Naive thymus-derived CD4-positive, alpha-beta T cell (primary cell): ENCODE data around the gene CGNL1. TPM values are rescaled to one million over a fixed set of nuclear protein-coding genes. Genes with fewer than 3 reads are reported as not detected.
A peak's percentile ranks its signal among the peaks of the same experiment; 100 is the strongest.

Source experiments
- ATAC-seq: fragments of 150-1000 bp; cut with Tn5 transposase; 2 replicates; pipeline ENCODE4 v1.10.0; 2021; ENCODE audit warnings: mild to moderate bottlenecking, moderate library complexity
- CTCF ChIA-PET: fragments of 350-600 bp; sonication (Branson Sonifier 250); formaldehyde crosslinking; loops from one replicate; lab custom pipeline; 2021; ENCODE audit warnings: antibody characterized with exemption; lab: Charles Lee
- POLR2A ChIA-PET: fragments of 350-600 bp; sonication (Branson Sonifier 250); formaldehyde crosslinking; loops from one replicate; lab custom pipeline; 2021; ENCODE audit warnings: antibody characterized with exemption, inconsistent platforms; lab: Charles Lee
- DNase-seq, 9 donors: peaks; one replicate each; pipeline versions ENCODE4 v3.0.0 to v3.0.0-alpha.2; 2020 to 2022; ENCODE audit warnings: mixed read lengths in 1 of 9
- H3K27ac ChIP-seq: one replicate; pipeline ENCODE4 v1.7.0; 2013; ENCODE audit warnings: mild to moderate bottlenecking, low read depth, low read length, moderate library complexity
- H3K27me3 ChIP-seq, 2 donors: one replicate each; pipeline ENCODE4 v1.7.0; 2013; ENCODE audit warnings: low read length in 2 of 2, mild to moderate bottlenecking in 2 of 2, moderate library complexity in 2 of 2; ENCODE audit not compliant: control insufficient read depth in 2 of 2, insufficient read depth in 2 of 2
- H3K36me3 ChIP-seq, 3 experiments: 1 replicate in 2 of 3; 2 replicates in 1 of 3; pipeline ENCODE4 v1.7.0; 2013; ENCODE audit warnings: low read length in 3 of 3, mild to moderate bottlenecking in 3 of 3, moderate library complexity in 1 of 3; ENCODE audit not compliant: insufficient read depth in 3 of 3, control insufficient read depth in 2 of 3
- H3K4me1 ChIP-seq, 2 donors: one replicate each; pipeline ENCODE4 v1.7.0; 2013; ENCODE audit warnings: low read length in 2 of 2, mild to moderate bottlenecking in 2 of 2, moderate library complexity in 1 of 2; ENCODE audit not compliant: control insufficient read depth in 2 of 2, insufficient read depth in 2 of 2
- H3K4me3 ChIP-seq: 2 replicates; pipeline ENCODE4 v1.7.0; 2013; ENCODE audit warnings: mild to moderate bottlenecking, low read length
- H3K9me3 ChIP-seq, 3 experiments: 1 replicate in 2 of 3; 2 replicates in 1 of 3; pipeline ENCODE4 v1.7.0; 2013; ENCODE audit warnings: low read length in 3 of 3; ENCODE audit not compliant: control insufficient read depth in 2 of 3
- H3K27ac Mint-ChIP-seq, 9 donors: one replicate each; pipeline ENCODE4 v1.8.0; 2020 to 2022; ENCODE audit warnings: mixed read lengths in 9 of 9, mild to moderate bottlenecking in 8 of 9, moderate library complexity in 5 of 9, inconsistent platforms in 2 of 9
- H3K27me3 Mint-ChIP-seq, 5 donors: one replicate each; pipeline ENCODE4 v1.8.0; 2021 to 2022; ENCODE audit warnings: mixed read lengths in 5 of 5, mild to moderate bottlenecking in 1 of 5
- H3K36me3 Mint-ChIP-seq, 5 donors: one replicate each; pipeline ENCODE4 v1.8.0; 2020 to 2022; ENCODE audit warnings: mixed read lengths in 5 of 5, mild to moderate bottlenecking in 3 of 5, inconsistent platforms in 1 of 5
- H3K4me1 Mint-ChIP-seq, 7 donors: one replicate each; pipeline ENCODE4 v1.8.0; 2020 to 2022; ENCODE audit warnings: mixed read lengths in 7 of 7, mild to moderate bottlenecking in 3 of 7, inconsistent platforms in 1 of 7
- H3K4me3 Mint-ChIP-seq, 10 donors: one replicate each; pipeline ENCODE4 v1.8.0; 2020 to 2022; ENCODE audit warnings: mild to moderate bottlenecking in 10 of 10, mixed read lengths in 10 of 10, moderate library complexity in 6 of 10, inconsistent platforms in 2 of 10
- H3K9me3 Mint-ChIP-seq, 11 donors: one replicate each; pipeline ENCODE4 v1.8.0; 2020 to 2022; ENCODE audit warnings: mixed read lengths in 11 of 11, mild to moderate bottlenecking in 4 of 11, inconsistent platforms in 1 of 11, moderate library complexity in 1 of 11
- intact Hi-C, 2 donors: fragments of 100-400 bp; cut with micrococcal nuclease; formaldehyde crosslinking; loops; one replicate each; pipeline ENCODE4 v1.15.1; 2023
- polyA plus RNA-seq, 2 donors: library from polyadenylated mRNA; unstranded; fragments of 300-500 nt; fragmentation: Illumina TruSeq; gene quantifications; one replicate each; pipeline ENCODE4 v1.2.3, GENCODE V29; 2021
- total RNA-seq, 6 experiments: library from RNA in 5 of 6; stranded (reverse) in 5 of 6; gene quantifications; 1 replicate in 5 of 6; 2 replicates in 1 of 6; pipeline ENCODE4 v1.2.3 and lab custom pipeline; 2021 to 2026

Gene CGNL1
- total and polyA plus RNA-seq, 7 experiments from 2014 or later = not detected

GRCh38 chr15:57563416-57563815, 187.1 kb downstream of the CGNL1 start:
- H3K4me1 Mint-ChIP-seq = peaks cover 12 to 51% (median 43%) of the 10 kb centered on the region in 7 donors

DNA sequence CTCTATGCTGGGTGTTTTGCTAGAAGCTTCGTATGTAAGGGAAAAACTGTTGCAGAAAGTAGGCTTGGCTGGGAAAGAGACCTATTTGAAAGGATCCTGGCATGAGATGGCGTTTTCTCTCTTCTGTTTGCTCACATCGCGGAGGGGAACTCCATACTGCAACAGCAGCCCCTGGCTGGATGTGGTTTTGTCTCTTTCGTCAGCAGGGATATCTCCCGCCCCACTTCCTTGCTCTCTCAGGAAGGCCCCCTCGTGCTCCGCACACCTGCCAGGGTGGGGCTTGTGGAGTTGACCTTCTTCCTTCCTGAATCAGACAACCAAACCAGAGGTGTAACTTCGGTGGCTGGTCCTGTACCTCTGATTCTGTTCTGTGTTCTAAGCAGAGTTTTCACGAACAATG, 189.0 kb downstream of the CGNL1 start:
- ChIA-PET POLR2A (interaction anchor here (1.0 to 1.6 kb wide), 3 partner anchors 11 to 23 kb away, joined by 3 to 8 read pairs (median 4); no protein-coding TSS in a partner anchor), CTCF (interaction anchor here (0.5 to 0.9 kb wide), 4 partner anchors 47 to 295 kb away, joined by 3 to 4 read pairs (median 3); no protein-coding TSS in a partner anchor)
- Histone ChIP-seq H3K9me3 (no peaks in the 10 kb centered on the region), H3K27ac (no peak overlapping the region), H3K4me1 (peaks cover 4 to 15% of the 10 kb centered on the region in 2 donors), H3K4me3 (no peak overlapping the region), H3K27me3 (no peaks in the 10 kb centered on the region), H3K36me3 (no peaks in the 10 kb centered on the region)
- DNase-seq (peak in 8 of 9 donors; percentile 40 to 81 (median 72)), ATAC-seq (peak; percentile 84)
- intact Hi-C loops = loop anchor here in 1 of 2 donors (10.0 kb wide), 1 partner anchor 619 kb away; no protein-coding TSS in a partner anchor
- Mint-ChIP-seq H3K4me3 (peak overlapping the region; percentile 27 to 79 (median 60)), H3K27me3 (peaks cover 0 to 9% (median 0%) of the 10 kb centered on the region in 5 donors), H3K4me1 (peaks cover 12 to 48% (median 43%) of the 10 kb centered on the region in 7 donors), H3K36me3 (peaks cover 0 to 4% (median 0%) of the 10 kb centered on the region in 5 donors), H3K9me3 (peaks cover 0 to 2% (median 0%) of the 10 kb centered on the region in 11 donors), H3K27ac (peak overlapping the region in 8 of 9 donors; percentile 54 to 95 (median 73))

More at GRCh38 chr15:57563416-57563815, 187.1 kb downstream of the CGNL1 start:
- Histone ChIP-seq H3K27me3 (no peaks in the 10 kb centered on the region), H3K4me1 (peaks cover 4 to 15% of the 10 kb centered on the region in 2 donors), H3K36me3 (no peaks in the 10 kb centered on the region), H3K9me3 (no peaks in the 10 kb centered on the region), H3K27ac (no peak overlapping the region), H3K4me3 (no peak overlapping the region)
- H3K27me3 Mint-ChIP-seq = peaks cover 0 to 2% (median 0%) of the 10 kb centered on the region in 5 donors
- H3K4me3 Mint-ChIP-seq = peak overlapping the region in 7 of 10 donors; percentile 11 to 61 (median 31)
- intact Hi-C loops = loop anchor here (1.0 to 10.0 kb wide), 5 partner anchors 24 to 621 kb away; partner anchors contain the start of gene POLR2M (in 1 of the 2)
- no peak for ATAC-seq
- ChIA-PET CTCF (interaction anchor here (0.9 to 1.3 kb wide), 4 partner anchors 22 to 298 kb away, joined by 3 to 8 read pairs (median 4); no protein-coding TSS in a partner anchor), POLR2A (interaction anchor here (1.0 to 1.4 kb wide), 2 partner anchors 24 to 47 kb away, joined by 3 to 4 read pairs; no protein-coding TSS in a partner anchor)
- no peaks in the 10 kb centered on the region for H3K9me3 Mint-ChIP-seq
- no peaks in the 10 kb centered on the region for H3K36me3 Mint-ChIP-seq
- DNase-seq = peak in 3 of 9 donors; percentile 29 to 37 (median 29)
- H3K27ac Mint-ChIP-seq = peak overlapping the region in 7 of 9 donors; percentile 25 to 76 (median 67)

DNA sequence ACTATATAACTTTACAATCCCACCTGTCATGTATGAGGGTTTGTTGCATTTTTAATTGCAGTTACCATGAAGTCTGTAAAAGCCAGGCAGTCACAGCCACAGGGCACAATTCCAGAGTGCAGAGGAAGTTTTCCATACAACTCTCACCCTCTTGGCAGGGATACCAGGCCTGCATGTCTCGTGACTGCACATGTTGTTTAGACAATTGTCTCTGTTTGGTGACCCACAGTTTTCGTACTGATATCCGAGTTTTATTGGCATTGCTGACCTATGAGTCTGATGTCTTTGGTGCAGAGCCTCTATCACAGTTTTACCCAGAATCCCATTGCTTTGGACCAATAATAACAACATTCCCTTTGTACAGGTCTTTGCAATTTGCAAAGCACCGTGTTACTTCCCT, 190.5 kb downstream of the CGNL1 start:
- no peaks in the 10 kb centered on the region for H3K9me3 ChIP-seq
- H3K27ac ChIP-seq = no peak overlapping the region
- H3K4me1 ChIP-seq = peaks cover 4 to 8% of the 10 kb centered on the region in 2 donors
- H3K27me3 ChIP-seq = no peaks in the 10 kb centered on the region
- ChIA-PET CTCF (interaction anchor here (1.3 kb wide), 1 partner anchor 21 kb away, joined by 4 read pairs; no protein-coding TSS in a partner anchor), POLR2A (no interaction called here)
- Mint-ChIP-seq H3K4me1 (peaks cover 9 to 37% (median 34%) of the 10 kb centered on the region in 7 donors), H3K4me3 (peak overlapping the region in 1 of 10 donors; percentile 1), H3K27me3 (peaks cover 0 to 9% (median 0%) of the 10 kb centered on the region in 5 donors), H3K9me3 (peaks cover 0 to 2% (median 0%) of the 10 kb centered on the region in 11 donors), H3K36me3 (peaks cover 0 to 4% (median 0%) of the 10 kb centered on the region in 5 donors), H3K27ac (peak overlapping the region in 2 of 9 donors; percentile 25 to 53)
- DNase-seq (no peak), ATAC-seq (no peak)
- intact Hi-C loops = loop anchor here in 1 of 2 donors (10.0 kb wide), 1 partner anchor 618 kb away; no protein-coding TSS in a partner anchor
- no peak overlapping the region for H3K4me3 ChIP-seq
- H3K36me3 ChIP-seq = no peaks in the 10 kb centered on the region

DNA sequence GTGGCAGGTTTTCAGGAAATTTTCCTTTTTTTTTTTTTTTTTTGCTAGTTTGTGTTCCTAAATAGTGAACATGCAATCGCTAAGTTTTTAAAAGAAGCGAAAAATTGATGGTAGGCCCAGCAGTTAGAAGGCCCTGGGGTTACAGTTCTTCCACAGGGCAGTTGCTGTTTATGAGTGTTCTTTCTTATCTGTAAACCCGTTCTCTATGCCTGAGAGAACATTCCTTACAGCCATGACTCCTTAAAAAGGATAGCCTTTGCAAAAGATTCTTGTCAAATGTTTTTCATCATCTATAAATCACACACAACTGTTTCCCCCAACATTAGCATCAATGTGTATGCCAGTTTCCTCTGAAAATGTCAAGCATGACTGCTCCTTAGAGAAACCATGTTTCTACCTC, 191.6 kb downstream of the CGNL1 start:
- H3K36me3 ChIP-seq = no peaks in the 10 kb centered on the region
- H3K4me1 ChIP-seq = peaks cover under 1 to 4% of the 10 kb centered on the region in 2 donors
- intact Hi-C loops = loop anchor here in 1 of 2 donors (10.0 kb wide), 1 partner anchor 617 kb away; no protein-coding TSS in a partner anchor
- no peaks in the 10 kb centered on the region for H3K9me3 ChIP-seq
- H3K27me3 Mint-ChIP-seq = peaks cover 0 to 11% (median 0%) of the 10 kb centered on the region in 5 donors
- ATAC-seq = no peak
- H3K27ac ChIP-seq = no peak overlapping the region
- H3K4me3 ChIP-seq = no peak overlapping the region
- peaks cover 0 to 2% (median 0%) of the 10 kb centered on the region in 11 donors for H3K9me3 Mint-ChIP-seq
- ChIA-PET POLR2A (interaction anchor here (0.9 kb wide), 1 partner anchor 17 kb away, joined by 3 read pairs; no protein-coding TSS in a partner anchor), CTCF (interaction anchor here (0.6 to 1.3 kb wide), 2 partner anchors 20 to 424 kb away, joined by 4 to 5 read pairs; no protein-coding TSS in a partner anchor)
- H3K36me3 Mint-ChIP-seq = peaks cover 0 to 4% (median 0%) of the 10 kb centered on the region in 5 donors
- peak overlapping the region in 1 of 9 donors; percentile 32 for H3K27ac Mint-ChIP-seq
- DNase-seq = no peak
- no peak overlapping the region for H3K4me3 Mint-ChIP-seq
- no peaks in the 10 kb centered on the region for H3K27me3 ChIP-seq
- H3K4me1 Mint-ChIP-seq = peaks cover 9 to 26% (median 25%) of the 10 kb centered on the region in 7 donors

DNA sequence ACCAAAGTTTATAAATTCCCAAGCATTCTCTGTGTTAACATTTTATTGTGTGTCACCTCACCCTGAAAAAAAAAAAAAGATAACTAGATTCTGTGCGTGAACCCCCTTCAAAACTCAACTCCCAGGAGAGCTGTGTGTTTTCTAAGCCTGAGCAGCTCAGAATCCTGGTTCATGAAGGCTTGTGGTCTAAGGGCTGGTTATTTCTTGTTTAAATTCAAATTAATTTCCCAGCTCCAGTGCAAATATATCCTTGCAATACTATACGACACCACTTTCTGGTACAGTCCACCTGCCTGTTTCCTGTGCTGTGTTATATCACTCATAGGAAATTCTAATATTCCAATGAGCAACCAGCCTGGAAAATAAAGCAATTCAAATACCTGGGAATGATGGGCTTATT, 192.0 kb downstream of the CGNL1 start:
- Histone ChIP-seq H3K27me3 (no peaks in the 10 kb centered on the region), H3K4me1 (peaks cover 0 to 4% of the 10 kb centered on the region in 2 donors), H3K27ac (no peak overlapping the region), H3K4me3 (no peak overlapping the region), H3K36me3 (no peaks in the 10 kb centered on the region), H3K9me3 (no peaks in the 10 kb centered on the region)
- Mint-ChIP-seq H3K4me1 (peaks cover 9 to 22% (median 21%) of the 10 kb centered on the region in 7 donors), H3K27ac (peak overlapping the region in 1 of 9 donors; percentile 32), H3K4me3 (no peak overlapping the region), H3K27me3 (peaks cover 0 to 11% (median 0%) of the 10 kb centered on the region in 5 donors), H3K9me3 (peaks cover 0 to 2% (median 0%) of the 10 kb centered on the region in 11 donors), H3K36me3 (peaks cover 0 to 4% (median 0%) of the 10 kb centered on the region in 5 donors)
- ATAC-seq = no peak
- DNase-seq = no peak
- ChIA-PET CTCF (interaction anchor here (0.6 to 1.3 kb wide), 2 partner anchors 19 to 425 kb away, joined by 4 to 5 read pairs; no protein-coding TSS in a partner anchor), POLR2A (interaction anchor here (0.9 kb wide), 1 partner anchor 17 kb away, joined by 3 read pairs; no protein-coding TSS in a partner anchor)
- intact Hi-C loops = loop anchor here in 1 of 2 donors (10.0 kb wide), 1 partner anchor 617 kb away; no protein-coding TSS in a partner anchor

DNA sequence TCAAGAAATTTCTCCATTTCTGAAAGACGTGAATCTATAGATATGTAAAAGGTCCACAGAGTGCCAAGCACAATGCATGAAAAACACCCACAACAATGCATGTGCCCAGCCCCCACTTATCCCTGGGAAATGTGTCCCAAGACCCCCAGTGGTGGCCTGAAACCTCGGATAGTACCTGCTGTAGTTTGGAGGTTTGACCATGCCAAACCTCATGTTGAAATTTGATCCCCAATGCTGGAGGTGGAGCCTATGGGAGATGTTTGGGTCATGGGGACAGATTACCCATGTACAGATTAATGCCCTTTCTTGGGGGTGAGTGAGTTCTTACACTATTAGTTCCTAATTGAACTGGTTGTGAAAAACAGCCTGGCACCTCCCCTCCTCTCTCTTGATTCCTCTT, 194.0 kb downstream of the CGNL1 start:
- Mint-ChIP-seq H3K27me3 (peaks cover 0 to 11% (median 0%) of the 10 kb centered on the region in 5 donors), H3K36me3 (peaks cover 0 to 4% (median 0%) of the 10 kb centered on the region in 5 donors), H3K4me3 (no peak overlapping the region), H3K27ac (no peak overlapping the region), H3K4me1 (peaks cover 5 to 13% (median 11%) of the 10 kb centered on the region in 7 donors), H3K9me3 (peaks cover 0 to 2% (median 0%) of the 10 kb centered on the region in 11 donors)
- ATAC-seq = no peak
- H3K27me3 ChIP-seq = no peaks in the 10 kb centered on the region
- H3K4me3 ChIP-seq = no peak overlapping the region
- CTCF ChIA-PET = no interaction called here
- no peaks in the 10 kb centered on the region for H3K36me3 ChIP-seq
- no peaks in the 10 kb centered on the region for H3K9me3 ChIP-seq
- no peak overlapping the region for H3K27ac ChIP-seq
- H3K4me1 ChIP-seq = peaks cover 0 to 4% of the 10 kb centered on the region in 2 donors
- POLR2A ChIA-PET = no interaction called here
- intact Hi-C loops = no loop called here
- no peak for DNase-seq
